ENCODE results near the gene MYH10. TPM values are rescaled to one million over a fixed set of nuclear protein-coding genes. Genes with fewer than 3 reads are reported as not detected.

The MYH10 gene
- total RNA-seq, 1 donor from 2014 or later: 3.4 TPM

- no peak for DNase-seq
These were observed 154.7 kb downstream of the MYH10 start for GRCh38 chr17:8475781-8476180.

GRCh38 chr17:8475227-8475626, 155.3 kb downstream of the MYH10 start:
- no peak overlapping the region for H3K27ac Mint-ChIP-seq
- intact Hi-C loops (cut with micrococcal nuclease): no loop called here
- no peak overlapping the region for H3K4me3 Mint-ChIP-seq
- H3K27me3 Mint-ChIP-seq: no peaks in the 10 kb centered on the region
- H3K4me1 Mint-ChIP-seq: no peaks in the 10 kb centered on the region
- CTCF ChIA-PET: no interaction called here
- TF ChIP-seq CTCF (IDR thresholded peaks at IDR 0.05): no peak
- peaks cover 78% of the 10 kb centered on the region for H3K36me3 Mint-ChIP-seq (ENCODE audit: low read depth)
- POLR2A ChIA-PET: no interaction called here
- no peak for ATAC-seq (ENCODE audit: low read depth)
- H3K9me3 Mint-ChIP-seq: no peaks in the 10 kb centered on the region
- no peak for DNase-seq

More at GRCh38 chr17:8475781-8476180, 154.7 kb downstream of the MYH10 start:
- no peaks in the 10 kb centered on the region for H3K9me3 Mint-ChIP-seq
- ChIA-PET CTCF (no interaction called here), POLR2A (no interaction called here)
- intact Hi-C loops (cut with micrococcal nuclease): no loop called here
- ATAC-seq (ENCODE audit: low read depth): no peak
- no peak overlapping the region for H3K4me3 Mint-ChIP-seq
- no peaks in the 10 kb centered on the region for H3K4me1 Mint-ChIP-seq
- TF ChIP-seq CTCF (IDR thresholded peaks at IDR 0.05): no peak
- H3K27me3 Mint-ChIP-seq: no peaks in the 10 kb centered on the region
- peaks cover 82% of the 10 kb centered on the region for H3K36me3 Mint-ChIP-seq (ENCODE audit: low read depth)
- no peak overlapping the region for H3K27ac Mint-ChIP-seq

GRCh38 chr17:8474826-8475225, 155.7 kb downstream of the MYH10 start:
- intact Hi-C loops (cut with micrococcal nuclease): no loop called here
- Mint-ChIP-seq H3K9me3 (no peaks in the 10 kb centered on the region), H3K36me3 (ENCODE audit: low read depth) (peaks cover 78% of the 10 kb centered on the region)

GRCh38 chr17:8473451-8474192, 156.9 kb downstream of the MYH10 start:
- Mint-ChIP-seq H3K4me1 (no peaks in the 10 kb centered on the region), H3K9me3 (no peaks in the 10 kb centered on the region), H3K36me3 (ENCODE audit: low read depth) (peaks cover 75% of the 10 kb centered on the region), H3K27me3 (no peaks in the 10 kb centered on the region), H3K27ac (no peak overlapping the region), H3K4me3 (no peak overlapping the region)
- POLR2A ChIA-PET: no interaction called here
- intact Hi-C loops (cut with micrococcal nuclease): no loop called here
- ATAC-seq (ENCODE audit: low read depth) (no peak), DNase-seq (no peak)
- CTCF ChIA-PET: no interaction called here
- no peak for TF ChIP-seq CTCF (IDR thresholded peaks at IDR 0.05)

More at GRCh38 chr17:8474826-8475225, 155.7 kb downstream of the MYH10 start:
- H3K27me3 Mint-ChIP-seq: no peaks in the 10 kb centered on the region
- ChIA-PET CTCF (no interaction called here), POLR2A (no interaction called here)
- ATAC-seq (ENCODE audit: low read depth) (no peak), DNase-seq (no peak)
- H3K27ac Mint-ChIP-seq: no peak overlapping the region
- no peaks in the 10 kb centered on the region for H3K4me1 Mint-ChIP-seq
- TF ChIP-seq CTCF (IDR thresholded peaks at IDR 0.05): no peak
- H3K4me3 Mint-ChIP-seq: no peak overlapping the region

GRCh38 chr17:8472663-8473062, 157.9 kb downstream of the MYH10 start:
- Mint-ChIP-seq H3K36me3 (ENCODE audit: low read depth) (peaks cover 79% of the 10 kb centered on the region), H3K4me1 (no peaks in the 10 kb centered on the region), H3K27me3 (no peaks in the 10 kb centered on the region), H3K27ac (no peak overlapping the region), H3K9me3 (no peaks in the 10 kb centered on the region), H3K4me3 (no peak overlapping the region)
- ChIA-PET POLR2A (no interaction called here), CTCF (no interaction called here)
- TF ChIP-seq CTCF (IDR thresholded peaks at IDR 0.05): no peak
- ATAC-seq (ENCODE audit: low read depth): no peak
- DNase-seq: no peak
- intact Hi-C loops (cut with micrococcal nuclease): no loop called here
